Keratinocyte (primary cell): Measurements from ENCODE around the gene RHOU.

Source experiments
- CTCF ChIP-seq, 3 experiments: IDR thresholded peaks in 1 of 3; conservative IDR thresholded peaks in 1 of 3; optimal IDR thresholded peaks in 1 of 3; 2 replicates in 2 of 3; 3 replicates in 1 of 3; pipeline versions ENCODE3 to v1.5.1; 2011; ENCODE audit warnings: low read length in 3 of 3, mild to moderate bottlenecking in 3 of 3, moderate library complexity in 2 of 3, control low read depth in 1 of 3, inconsistent platforms in 1 of 3; ENCODE audit not compliant: insufficient read depth in 2 of 3; ENCODE audit errors: extremely low read depth in 1 of 3
- EZH2 ChIP-seq: IDR thresholded peaks from one replicate; pipeline ENCODE4 v1.6.1; 2012; ENCODE audit warnings: inconsistent platforms, mild to moderate bottlenecking, low read length, moderate library complexity

DNA sequence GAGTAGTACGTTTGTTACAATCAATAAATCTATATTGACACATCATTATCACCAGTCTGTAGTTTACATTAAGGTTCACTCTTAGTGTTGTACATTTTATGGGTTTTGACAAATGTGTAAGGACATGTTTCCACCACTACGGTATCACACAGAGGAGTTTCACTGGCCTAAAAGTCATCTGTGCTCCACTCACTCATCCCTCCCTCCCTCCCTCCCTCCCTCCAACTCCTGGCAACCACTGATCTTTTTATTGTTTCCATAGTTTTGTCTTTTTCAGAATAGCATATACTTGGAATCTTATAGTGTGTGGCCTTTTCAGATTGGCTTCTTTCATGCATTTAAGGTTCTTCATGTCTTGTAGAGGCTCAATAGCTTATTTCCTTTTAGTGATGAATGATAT lies 44.1 kb upstream of the RHOU start:
- TF ChIP-seq CTCF (optimal IDR thresholded peaks at IDR 0.05 in 1 of 3, IDR thresholded peaks at IDR 0.05 in 1 of 3, conservative IDR thresholded peaks at IDR 0.05 in 1 of 3; ENCODE audit: extremely low read depth in 1 of 3, insufficient read depth in 2 of 3, low read length in 3 of 3) (no peak), EZH2 (no peak)
